Endothelial cell of umbilical vein (primary cell): Measurements from ENCODE around the gene CLDN2.

Experiments used
- EZH2 ChIP-seq: IDR thresholded peaks from 2 replicates; pipeline ENCODE4 v1.6.1; 2012; ENCODE audit warnings: borderline replicate concordance, low read depth, mild to moderate bottlenecking, moderate library complexity, low read length, inconsistent platforms; ENCODE audit not compliant: severe bottlenecking
- GATA2 ChIP-seq: IDR thresholded peaks from 2 replicates; pipeline ENCODE4 v1.7.0; 2011; ENCODE audit warnings: low read depth, mild to moderate bottlenecking, moderate library complexity, mixed read lengths, low read length; ENCODE audit not compliant: insufficient read length, insufficient read depth
- MYC ChIP-seq: IDR thresholded peaks from one replicate; pipeline ENCODE4 v1.6.1; 2011; ENCODE audit warnings: mild to moderate bottlenecking, low read depth, low read length
- POLR2AphosphoS5 ChIP-seq: IDR thresholded peaks from 2 replicates; pipeline ENCODE4 v1.6.1; 2012; ENCODE audit warnings: low read depth, mild to moderate bottlenecking, control low read depth, low read length, moderate library complexity; ENCODE audit not compliant: insufficient read depth
- TF ChIP-seq, protein P1 (sequence below), 2 donors: IDR thresholded peaks; 1 replicate in 1 of 2; 2 replicates in 1 of 2; pipeline ENCODE4 v1.5.1; 2011; ENCODE audit warnings: low read length in 2 of 2, mild to moderate bottlenecking in 2 of 2, moderate library complexity in 2 of 2, control low read depth in 1 of 2, inconsistent platforms in 1 of 2, low read depth in 1 of 2; ENCODE audit not compliant: insufficient read depth in 1 of 2; ENCODE audit errors: extremely low read depth in 1 of 2

- TF ChIP-seq MYC, result no peak
- TF ChIP-seq, protein P1, sequence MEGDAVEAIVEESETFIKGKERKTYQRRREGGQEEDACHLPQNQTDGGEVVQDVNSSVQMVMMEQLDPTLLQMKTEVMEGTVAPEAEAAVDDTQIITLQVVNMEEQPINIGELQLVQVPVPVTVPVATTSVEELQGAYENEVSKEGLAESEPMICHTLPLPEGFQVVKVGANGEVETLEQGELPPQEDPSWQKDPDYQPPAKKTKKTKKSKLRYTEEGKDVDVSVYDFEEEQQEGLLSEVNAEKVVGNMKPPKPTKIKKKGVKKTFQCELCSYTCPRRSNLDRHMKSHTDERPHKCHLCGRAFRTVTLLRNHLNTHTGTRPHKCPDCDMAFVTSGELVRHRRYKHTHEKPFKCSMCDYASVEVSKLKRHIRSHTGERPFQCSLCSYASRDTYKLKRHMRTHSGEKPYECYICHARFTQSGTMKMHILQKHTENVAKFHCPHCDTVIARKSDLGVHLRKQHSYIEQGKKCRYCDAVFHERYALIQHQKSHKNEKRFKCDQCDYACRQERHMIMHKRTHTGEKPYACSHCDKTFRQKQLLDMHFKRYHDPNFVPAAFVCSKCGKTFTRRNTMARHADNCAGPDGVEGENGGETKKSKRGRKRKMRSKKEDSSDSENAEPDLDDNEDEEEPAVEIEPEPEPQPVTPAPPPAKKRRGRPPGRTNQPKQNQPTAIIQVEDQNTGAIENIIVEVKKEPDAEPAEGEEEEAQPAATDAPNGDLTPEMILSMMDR (IDR thresholded peaks at IDR 0.05; ENCODE audit: extremely low read depth in 1 of 2, insufficient read depth in 1 of 2, low read depth in 1 of 2, low read length in 2 of 2), result peak in 1 of 2 donors; percentile 12
- TF ChIP-seq EZH2, result no peak
- TF ChIP-seq POLR2AphosphoS5, result no peak
- TF ChIP-seq GATA2, result no peak
These were observed 39.7 kb downstream of the CLDN2 start for GRCh38 chrX:106959901-106960300.
